ENCODE data around the gene SFXN4. TPM values are rescaled to one million over a fixed set of nuclear protein-coding genes. Genes with fewer than 3 reads are reported as not detected.
"Not testable (repeated sequence)": the region's sequence is repeated elsewhere in the genome, so short reads cannot be mapped to it uniquely, and the experiment has no call there.

Gene SFXN4
- total RNA-seq, 1 donor from 2014 or later: 16.7 TPM

GRCh38 chr10:119105899-119106298, 59.6 kb downstream of the SFXN4 start:
- H3K27ac Mint-ChIP-seq (ENCODE audit: unreplicated experiment); H3K9me3 Mint-ChIP-seq (ENCODE audit: unreplicated experiment); H3K9ac ChIP-seq (ENCODE audit: low read length); FAIRE-seq; H3K27me3 ChIP-seq (ENCODE audit: insufficient read depth, low read length); H3K36me3 ChIP-seq (ENCODE audit: insufficient read depth, low read length); H3K36me3 Mint-ChIP-seq (ENCODE audit: low read depth, unreplicated experiment); DNase-seq (ENCODE audit: low read depth); H2AFZ ChIP-seq (ENCODE audit: low read depth, low read length); H3K4me2 ChIP-seq (ENCODE audit: low read length); H3K4me1 Mint-ChIP-seq (ENCODE audit: low read depth, unreplicated experiment); H3K9me3 ChIP-seq (ENCODE audit: insufficient read depth, low read depth, low read length); H3K4me1 ChIP-seq (ENCODE audit: insufficient read depth, low read length); H3K27me3 Mint-ChIP-seq (ENCODE audit: low read depth, unreplicated experiment); H3K27ac ChIP-seq (ENCODE audit: low read depth, low read length); H3K4me3 ChIP-seq (ENCODE audit: insufficient read depth, low read depth, low read length): not testable (repeated sequence)
- peaks cover 20% of the 10 kb centered on the region for H3K79me2 ChIP-seq (ENCODE audit: insufficient read depth, low read length)
- peaks cover 22% of the 10 kb centered on the region for H4K20me1 ChIP-seq (ENCODE audit: insufficient read depth, low read length)
- peak overlapping the region; percentile 87 for H3K4me3 Mint-ChIP-seq (ENCODE audit: unreplicated experiment)

- Mint-ChIP-seq H3K4me3 (ENCODE audit: unreplicated experiment) (peak overlapping the region; percentile 87), H3K9me3 (ENCODE audit: unreplicated experiment) (no peaks in the 10 kb centered on the region), H3K4me1 (ENCODE audit: low read depth, unreplicated experiment) (peaks cover 4% of the 10 kb centered on the region), H3K27ac (ENCODE audit: unreplicated experiment) (no peak overlapping the region), H3K27me3 (ENCODE audit: low read depth, unreplicated experiment) (peaks cover 2% of the 10 kb centered on the region), H3K36me3 (ENCODE audit: low read depth, unreplicated experiment) (peaks cover 4% of the 10 kb centered on the region)
- Histone ChIP-seq H3K4me1 (ENCODE audit: insufficient read depth, low read length) (peaks cover 7% of the 10 kb centered on the region), H3K4me2 (ENCODE audit: low read length) (peak overlapping the region; percentile 92), H3K9ac (ENCODE audit: low read length) (peak overlapping the region; percentile 87), H3K9me3 (ENCODE audit: insufficient read depth, low read depth, low read length) (no peaks in the 10 kb centered on the region), H3K79me2 (ENCODE audit: insufficient read depth, low read length) (peaks cover 20% of the 10 kb centered on the region), H3K27me3 (ENCODE audit: insufficient read depth, low read length) (no peaks in the 10 kb centered on the region), H4K20me1 (ENCODE audit: insufficient read depth, low read length) (peaks cover 22% of the 10 kb centered on the region), H2AFZ (ENCODE audit: low read depth, low read length) (no peak overlapping the region), H3K27ac (ENCODE audit: low read depth, low read length) (no peak overlapping the region), H3K4me3 (ENCODE audit: insufficient read depth, low read depth, low read length) (peak overlapping the region; percentile 82), H3K36me3 (ENCODE audit: insufficient read depth, low read length) (peaks cover 4% of the 10 kb centered on the region)
- no peak for DNase-seq (ENCODE audit: low read depth)
- FAIRE-seq: no peak
- TF ChIP-seq EZH2 (IDR thresholded peaks at IDR 0.05; ENCODE audit: insufficient read depth, low read length) (no peak), CTCF (IDR thresholded peaks at IDR 0.05; ENCODE audit: insufficient read depth, low read depth, low read length) (no peak)
Observed at GRCh38 chr10:119105155-119105554, 60.4 kb downstream of the SFXN4 start.

GRCh38 chr10:119104654-119105015, 60.9 kb downstream of the SFXN4 start:
- no peaks in the 10 kb centered on the region for H3K9me3 ChIP-seq (ENCODE audit: insufficient read depth, low read depth, low read length)
- H3K27me3 ChIP-seq (ENCODE audit: insufficient read depth, low read length): no peaks in the 10 kb centered on the region
- FAIRE-seq (no peak), DNase-seq (ENCODE audit: low read depth) (peak; percentile 4)
- peak overlapping the region; percentile 88 for H2AFZ ChIP-seq (ENCODE audit: low read depth, low read length)
- H4K20me1 ChIP-seq (ENCODE audit: insufficient read depth, low read length): peaks cover 22% of the 10 kb centered on the region
- H3K27ac Mint-ChIP-seq (ENCODE audit: unreplicated experiment): no peak overlapping the region
- TF ChIP-seq EZH2 (IDR thresholded peaks at IDR 0.05; ENCODE audit: insufficient read depth, low read length): no peak
- TF ChIP-seq CTCF (IDR thresholded peaks at IDR 0.05; ENCODE audit: insufficient read depth, low read depth, low read length): no peak
- H3K27ac ChIP-seq (ENCODE audit: low read depth, low read length): peak overlapping the region; percentile 40
- H3K4me1 Mint-ChIP-seq (ENCODE audit: low read depth, unreplicated experiment): peaks cover 4% of the 10 kb centered on the region
- H3K4me3 ChIP-seq (ENCODE audit: insufficient read depth, low read depth, low read length): peak overlapping the region; percentile 82
- peaks cover 20% of the 10 kb centered on the region for H3K79me2 ChIP-seq (ENCODE audit: insufficient read depth, low read length)
- peak overlapping the region; percentile 87 for H3K4me3 Mint-ChIP-seq (ENCODE audit: unreplicated experiment)
- no peaks in the 10 kb centered on the region for H3K9me3 Mint-ChIP-seq (ENCODE audit: unreplicated experiment)
- peaks cover 4% of the 10 kb centered on the region for H3K36me3 ChIP-seq (ENCODE audit: insufficient read depth, low read length)
- H3K36me3 Mint-ChIP-seq (ENCODE audit: low read depth, unreplicated experiment): peaks cover 4% of the 10 kb centered on the region
- peaks cover 2% of the 10 kb centered on the region for H3K27me3 Mint-ChIP-seq (ENCODE audit: low read depth, unreplicated experiment)
- peaks cover 7% of the 10 kb centered on the region for H3K4me1 ChIP-seq (ENCODE audit: insufficient read depth, low read length)
- H3K9ac ChIP-seq (ENCODE audit: low read length): peak overlapping the region; percentile 87
- peak overlapping the region; percentile 92 for H3K4me2 ChIP-seq (ENCODE audit: low read length)
